ENCODE results near the gene BCR.
"Not testable (repeated sequence)": the region's sequence is repeated elsewhere in the genome, so short reads cannot be mapped to it uniquely, and the experiment has no call there.

Gene BCR

DNA sequence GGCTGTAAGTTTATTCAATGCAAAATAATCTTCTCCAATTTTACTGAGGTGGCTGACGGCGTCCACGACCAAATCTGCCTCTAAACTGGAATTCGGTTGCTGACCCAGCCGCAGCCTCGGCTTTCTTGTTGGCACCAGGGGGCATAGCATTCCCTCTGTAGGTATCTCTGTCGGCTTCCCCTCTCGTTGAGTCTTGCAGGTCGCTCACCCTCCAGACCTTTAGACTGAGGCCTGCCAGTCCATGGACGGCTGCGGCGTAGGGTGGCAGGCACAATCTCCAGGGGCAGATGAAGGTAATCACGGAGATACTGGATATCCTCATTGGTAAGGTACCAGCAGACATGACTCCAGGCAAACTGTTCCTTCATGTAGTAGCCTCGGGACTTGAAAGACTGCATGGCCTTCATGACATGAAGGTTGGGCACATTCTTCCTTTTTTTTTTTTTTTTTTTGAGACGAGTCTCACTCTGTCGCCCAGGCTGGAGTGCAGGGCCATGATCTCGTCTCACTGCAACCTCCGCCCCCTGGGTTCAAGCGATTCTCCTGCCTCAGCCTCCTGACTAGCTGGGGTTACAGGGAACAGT, 142.3 kb downstream of the BCR start:
- DNase-seq (ENCODE audit: low read depth) = not testable (repeated sequence)

DNA sequence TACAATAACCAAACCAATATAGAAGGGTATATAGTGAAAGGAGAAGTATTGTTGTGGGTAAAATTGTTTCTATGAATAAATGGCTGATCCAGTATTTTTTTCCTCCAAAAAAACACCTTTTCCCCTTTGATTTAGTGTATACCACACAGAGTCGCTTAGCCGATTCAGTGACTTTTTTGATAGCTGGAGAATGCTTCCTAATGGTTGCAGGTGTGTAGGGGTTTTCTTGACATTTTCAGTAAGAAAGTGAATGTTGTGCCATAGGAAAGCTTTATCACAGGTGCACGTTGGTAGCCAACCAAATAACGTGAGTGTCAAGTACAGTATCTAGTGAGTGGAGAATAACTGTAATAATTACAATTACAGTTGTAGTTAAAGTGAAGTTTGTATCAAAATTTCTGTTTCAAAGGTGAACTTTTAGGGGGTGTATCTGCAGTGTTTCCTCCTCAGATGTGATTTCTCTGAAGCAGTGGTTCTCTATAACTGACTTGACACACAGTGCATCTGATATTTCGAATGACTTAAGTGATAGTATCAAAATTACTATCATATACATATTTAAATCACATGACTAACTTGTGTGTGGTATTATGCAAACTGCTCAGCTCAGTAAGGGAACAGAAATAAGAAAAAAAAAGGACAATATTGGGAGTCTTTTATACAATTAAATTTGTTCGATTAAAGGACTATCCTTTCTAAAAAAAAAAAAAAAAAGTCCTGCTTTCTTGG, 143.8 kb downstream of the BCR start:
- DNase-seq (ENCODE audit: low read depth) = not testable (repeated sequence)

DNA sequence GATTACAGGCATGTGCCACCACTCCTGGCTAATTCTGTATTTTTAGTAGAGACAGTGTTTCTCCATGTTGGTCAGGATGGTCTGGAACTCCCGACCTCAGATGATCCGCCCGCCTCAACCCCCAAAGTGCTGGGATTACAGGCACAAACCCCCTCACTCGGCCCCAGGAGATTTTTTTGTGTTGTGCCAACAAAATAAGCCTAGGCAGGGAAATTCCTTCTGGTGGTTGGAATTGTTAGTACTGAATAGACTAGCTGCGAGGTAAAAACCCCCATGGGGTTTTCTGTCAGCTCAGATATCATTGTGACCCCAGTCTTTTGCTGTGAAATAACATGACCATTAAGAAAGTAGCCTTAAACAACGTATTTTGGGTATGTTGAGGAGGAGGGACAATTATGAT, 144.9 kb downstream of the BCR start:
- DNase-seq (ENCODE audit: low read depth) = no peak

DNA sequence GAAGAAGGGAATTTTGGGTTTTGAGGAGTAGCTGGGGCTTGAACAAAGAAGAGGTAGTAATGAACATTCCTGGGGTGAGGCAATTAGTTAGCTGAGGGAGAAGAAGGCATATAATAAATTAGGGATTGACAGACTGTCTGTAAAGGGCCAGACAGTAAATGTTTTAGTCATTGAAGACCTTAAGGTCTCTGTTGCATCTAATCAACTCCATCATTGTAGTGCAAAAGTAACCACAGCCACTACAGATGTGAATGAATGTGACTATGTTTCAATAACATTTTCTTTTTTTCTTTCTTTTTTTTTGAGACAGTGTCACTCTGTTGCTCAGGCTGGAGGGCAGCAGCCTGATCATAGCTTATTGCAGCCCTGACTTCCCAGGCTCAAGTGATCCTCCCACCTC, 153.5 kb downstream of the BCR start:
- not testable (repeated sequence) for DNase-seq (ENCODE audit: low read depth)

DNA sequence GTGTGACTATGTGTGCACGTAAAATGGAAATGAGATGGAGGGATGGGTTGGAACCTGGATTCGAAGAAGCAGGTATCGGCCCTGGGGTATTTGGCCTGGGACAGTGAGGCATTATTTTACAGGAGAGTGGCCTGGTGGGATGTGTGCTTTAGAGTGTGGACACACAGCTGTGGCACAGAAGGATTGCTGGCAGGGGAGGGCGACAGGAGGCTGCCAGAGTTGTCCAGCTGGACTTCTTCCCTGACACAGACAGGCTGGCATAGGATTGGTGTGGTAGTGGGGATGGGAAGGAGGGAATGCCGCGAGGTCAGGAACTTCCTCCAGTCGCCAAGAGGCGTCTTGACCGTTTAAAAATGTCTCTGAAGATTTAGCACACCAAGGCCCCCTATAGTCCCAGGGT, 157.4 kb downstream of the BCR start:
- DNase-seq (ENCODE audit: low read depth) = not testable (repeated sequence)

DNA sequence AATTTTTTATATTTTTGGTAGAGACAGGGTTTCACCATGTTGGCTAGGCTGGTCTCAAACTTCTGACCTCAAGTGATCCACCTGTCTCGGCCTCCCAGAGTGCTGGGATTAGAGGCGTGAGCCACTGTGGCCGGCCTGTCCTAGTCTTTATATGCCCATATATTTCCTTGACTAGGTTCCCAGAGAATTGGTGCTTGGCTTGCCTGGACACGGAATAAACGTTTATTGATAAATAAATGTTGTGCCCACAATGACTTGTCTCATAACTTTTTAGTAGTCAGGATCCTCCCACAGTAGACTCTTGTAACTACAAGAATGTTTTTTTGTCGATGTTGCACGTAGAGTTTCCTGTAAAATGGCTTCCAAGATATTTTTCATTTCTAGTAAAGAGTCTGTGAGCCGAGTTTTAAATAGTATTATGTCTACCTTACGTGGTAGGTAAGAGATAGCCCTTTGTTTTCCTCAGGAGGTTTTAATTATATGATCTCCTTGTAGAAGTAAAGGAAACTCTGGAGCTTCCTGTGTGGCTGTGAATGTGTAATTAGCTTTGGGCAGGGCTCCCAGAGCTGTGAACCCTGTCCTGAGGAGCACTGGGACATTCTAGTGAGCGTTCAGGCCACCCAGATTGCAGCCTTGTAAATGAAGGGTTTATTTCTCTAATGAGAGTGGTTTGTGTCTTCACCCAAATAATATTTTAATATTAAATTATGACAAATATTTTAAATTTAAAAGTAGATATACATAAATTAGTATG, 161.8 kb downstream of the BCR start:
- not testable (repeated sequence) for DNase-seq (ENCODE audit: low read depth)

DNA sequence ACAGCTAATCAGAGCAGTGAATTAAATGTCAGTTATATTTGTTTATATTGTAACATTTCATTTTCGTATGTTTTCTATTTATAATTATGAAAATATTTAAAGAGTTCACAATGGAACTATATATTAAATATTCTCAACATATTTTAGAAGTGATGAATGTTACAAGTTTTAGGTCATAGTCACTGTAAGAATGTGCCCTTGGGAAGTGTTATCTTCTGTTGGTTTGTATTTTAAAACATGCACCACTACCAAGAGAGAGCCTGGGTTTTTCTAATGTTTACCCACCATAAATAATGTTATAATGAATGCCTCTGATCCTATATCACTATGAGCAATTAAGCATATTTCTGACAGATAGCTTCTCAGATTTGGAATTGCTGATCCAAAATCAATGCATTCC, 171.0 kb downstream of the BCR start:
- DNase-seq (ENCODE audit: low read depth) = no peak

DNA sequence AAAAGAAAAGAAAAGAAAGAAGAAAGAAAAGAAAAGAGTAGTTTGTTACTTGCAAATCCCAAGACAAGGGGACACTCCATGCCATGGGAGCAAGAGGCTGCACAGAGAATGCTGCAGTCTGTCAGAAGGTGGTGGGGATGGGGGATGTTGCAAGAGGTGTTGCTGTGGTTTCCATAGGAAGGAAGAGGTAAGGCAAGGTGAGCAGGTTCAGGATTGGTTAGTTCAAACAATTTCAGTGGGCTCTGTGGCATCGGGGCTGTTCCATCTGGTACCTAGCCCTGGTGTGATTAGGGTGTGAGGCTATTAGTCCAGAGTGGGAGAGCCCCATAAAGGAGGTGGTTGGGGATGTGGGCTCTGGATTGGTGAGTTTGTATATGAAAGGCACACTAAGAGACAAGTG, 172.7 kb downstream of the BCR start:
- DNase-seq (ENCODE audit: low read depth) = no peak

DNA sequence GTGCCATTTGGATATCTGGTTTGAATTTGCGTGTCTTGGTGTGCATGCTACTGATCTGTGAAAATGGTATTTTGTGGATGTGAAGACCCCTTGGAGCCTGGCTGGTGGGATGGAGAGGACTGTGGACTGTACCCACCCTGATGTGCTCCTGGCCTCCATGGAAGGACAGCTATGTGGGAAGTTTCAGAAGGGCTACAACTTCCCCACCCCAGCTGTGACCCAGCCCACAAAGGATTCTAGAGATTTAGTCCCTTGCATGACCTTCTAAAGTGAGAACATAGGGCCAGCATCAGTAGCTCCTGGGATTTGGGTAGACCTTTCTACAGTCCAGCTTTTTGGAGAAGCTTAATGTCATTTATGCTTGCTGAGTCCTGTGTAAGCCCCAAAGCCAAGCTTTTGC, 173.4 kb downstream of the BCR start:
- DNase-seq (ENCODE audit: low read depth) = no peak

DNA sequence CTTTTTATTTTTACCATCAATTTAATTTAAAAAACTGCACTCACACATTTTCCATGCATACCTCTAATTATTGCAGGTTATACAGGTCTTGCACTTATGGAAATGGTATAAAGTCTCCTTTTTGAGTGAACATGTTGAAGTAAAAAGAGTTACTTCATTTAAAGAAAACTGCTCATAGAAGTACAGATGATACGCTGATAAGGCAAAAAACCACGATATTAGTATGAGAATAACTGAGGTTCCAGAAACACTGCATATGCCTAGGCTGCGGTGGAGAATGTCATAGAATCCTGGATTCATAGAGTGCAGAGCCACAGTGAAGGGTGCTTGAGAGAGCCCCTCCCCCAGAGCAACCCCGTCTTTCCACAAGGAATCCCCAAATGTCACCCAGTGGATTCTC, 175.8 kb downstream of the BCR start:
- no peak for DNase-seq (ENCODE audit: low read depth)

DNA sequence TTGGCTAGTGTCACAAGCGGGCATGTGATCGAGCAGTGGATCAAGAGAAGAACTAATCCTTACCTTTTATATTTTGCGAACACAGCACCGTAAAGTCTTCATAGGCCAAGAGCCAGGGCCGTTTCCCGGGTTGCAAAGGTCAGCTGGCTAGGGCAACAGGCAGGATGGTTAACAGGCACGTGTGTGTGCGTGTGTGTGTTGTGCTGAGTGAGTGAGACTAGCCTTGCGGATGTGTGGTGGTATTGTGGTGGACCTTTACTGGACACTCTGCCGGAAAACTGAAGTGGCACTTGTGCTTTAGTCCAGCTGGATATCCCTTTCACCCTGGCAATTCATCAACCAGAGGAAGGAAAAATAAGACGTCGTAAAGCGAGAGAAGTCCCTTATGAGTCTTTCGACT, 176.7 kb downstream of the BCR start:
- no peak for DNase-seq (ENCODE audit: low read depth)

DNA sequence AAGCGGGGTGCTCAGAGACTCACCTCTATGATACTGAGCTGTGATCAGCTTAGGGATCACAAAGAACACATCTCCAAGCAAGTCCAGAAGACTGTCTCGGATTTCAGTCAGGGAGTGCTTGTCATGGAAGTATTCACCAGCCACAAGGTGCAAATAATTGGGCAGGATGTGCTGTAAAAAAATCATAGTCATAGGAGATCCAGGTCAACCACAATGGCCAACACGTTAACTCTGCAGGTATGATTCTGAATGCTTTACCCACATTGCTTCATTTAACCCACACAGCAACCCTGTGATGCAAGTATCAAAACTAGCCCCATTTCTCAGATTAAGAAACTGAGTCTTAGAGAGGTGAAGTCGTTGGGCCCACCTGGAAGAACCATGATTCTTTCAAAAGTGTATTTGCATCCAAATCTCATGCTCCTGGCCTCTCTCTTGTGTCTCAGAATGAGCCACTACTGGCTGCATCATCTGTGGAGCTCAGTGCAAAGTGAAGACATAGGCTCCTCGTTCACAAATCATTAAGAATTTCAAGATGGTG, 179.3 kb downstream of the BCR start:
- DNase-seq (ENCODE audit: low read depth) = no peak

DNA sequence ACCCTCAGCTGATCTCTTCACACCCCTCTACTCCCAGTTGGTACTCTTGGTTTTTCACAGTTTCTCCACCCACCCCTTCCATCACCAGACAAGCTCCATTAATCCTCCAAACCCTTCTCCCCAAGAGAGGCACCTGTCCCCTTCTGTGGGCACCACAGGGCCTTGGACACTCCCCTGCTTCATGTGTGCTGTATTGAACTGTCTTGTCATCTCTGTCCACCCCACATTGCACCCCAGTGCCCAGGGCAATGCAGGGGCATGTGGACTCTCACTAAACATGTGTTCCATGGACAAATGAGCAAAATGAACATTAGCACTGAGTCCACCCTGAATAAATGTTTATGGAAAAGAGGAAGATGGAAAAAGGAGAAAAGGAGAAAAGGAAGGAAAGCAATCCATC, 181.4 kb downstream of the BCR start:
- no peak for DNase-seq (ENCODE audit: low read depth)

DNA sequence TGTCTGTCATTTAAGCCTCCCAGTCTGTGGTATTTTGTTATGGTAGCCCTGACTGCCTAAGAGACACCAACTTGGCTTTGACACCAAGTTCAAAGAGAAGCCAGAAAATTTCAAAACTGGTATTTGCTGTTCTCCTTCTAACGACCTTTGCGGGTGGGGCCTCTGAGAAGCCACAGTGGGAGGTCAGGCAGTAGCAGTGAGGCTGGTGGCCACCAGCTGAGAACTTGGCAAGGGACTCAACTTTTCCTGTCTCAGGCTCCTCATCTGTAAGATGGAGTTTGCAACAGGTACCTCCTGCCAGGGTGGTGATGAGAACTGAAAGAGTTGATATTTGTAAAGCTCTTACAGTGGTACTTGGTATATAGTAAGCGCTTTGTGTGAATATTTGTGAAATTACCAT, 183.4 kb downstream of the BCR start:
- DNase-seq (ENCODE audit: low read depth) = no peak

DNA sequence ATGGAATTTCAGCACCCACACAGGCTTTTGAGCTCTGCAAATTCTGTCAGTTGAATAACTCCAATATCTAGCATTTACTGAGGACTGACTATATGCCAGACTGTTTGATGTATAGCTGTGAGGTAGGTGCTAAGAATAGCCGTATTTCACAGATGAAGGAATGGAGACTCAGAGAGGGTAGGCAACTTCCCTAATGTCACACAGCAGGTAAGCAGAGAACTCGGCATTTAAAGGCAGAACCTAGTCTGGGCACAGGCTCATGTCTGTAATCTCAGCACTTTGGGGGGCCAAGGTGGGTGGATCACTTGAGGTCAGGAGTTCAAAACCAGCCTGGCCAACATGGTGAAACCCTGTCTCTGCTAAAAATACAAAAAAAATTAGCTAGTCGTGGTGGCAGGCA, 184.1 kb downstream of the BCR start:
- DNase-seq (ENCODE audit: low read depth) = no peak

DNA sequence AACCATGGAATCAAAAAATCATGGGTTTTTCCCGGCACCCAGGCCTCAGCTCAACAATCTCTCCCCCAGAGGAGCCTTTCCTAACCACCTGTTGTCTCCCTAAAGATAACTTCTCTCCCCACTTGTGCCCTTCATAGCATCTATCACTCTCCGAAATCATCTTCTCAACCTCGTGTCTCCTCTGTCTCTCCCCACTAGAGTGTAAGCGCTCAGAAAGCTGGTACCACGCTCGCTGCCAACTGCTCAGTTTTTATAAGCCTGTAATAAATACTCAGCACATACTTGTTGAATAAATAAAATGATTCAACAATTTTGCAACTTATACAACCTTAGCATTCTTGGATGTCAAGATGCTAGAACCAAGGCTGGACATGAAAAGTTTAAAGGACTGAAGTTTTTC, 185.2 kb downstream of the BCR start:
- DNase-seq (ENCODE audit: low read depth) = no peak

DNA sequence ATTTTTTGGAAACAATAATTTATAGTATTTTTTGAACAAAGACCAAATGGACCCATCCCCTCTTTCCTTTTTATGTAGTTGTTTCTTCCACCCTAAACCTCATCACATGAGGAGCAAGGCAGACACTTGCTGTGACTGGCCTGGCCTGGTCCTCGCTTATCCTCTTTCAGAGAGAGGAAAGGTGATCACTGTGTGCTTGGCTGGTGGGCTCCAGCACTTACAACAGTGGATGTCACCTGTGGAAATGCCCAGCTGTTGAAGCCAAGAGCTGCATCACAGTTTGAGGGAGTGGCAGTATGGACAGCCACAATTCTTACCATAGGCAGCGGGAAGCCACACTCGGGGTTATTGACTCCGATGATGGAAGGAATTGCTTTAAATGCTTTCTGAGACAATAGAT, 185.7 kb downstream of the BCR start:
- no peak for DNase-seq (ENCODE audit: low read depth)

DNA sequence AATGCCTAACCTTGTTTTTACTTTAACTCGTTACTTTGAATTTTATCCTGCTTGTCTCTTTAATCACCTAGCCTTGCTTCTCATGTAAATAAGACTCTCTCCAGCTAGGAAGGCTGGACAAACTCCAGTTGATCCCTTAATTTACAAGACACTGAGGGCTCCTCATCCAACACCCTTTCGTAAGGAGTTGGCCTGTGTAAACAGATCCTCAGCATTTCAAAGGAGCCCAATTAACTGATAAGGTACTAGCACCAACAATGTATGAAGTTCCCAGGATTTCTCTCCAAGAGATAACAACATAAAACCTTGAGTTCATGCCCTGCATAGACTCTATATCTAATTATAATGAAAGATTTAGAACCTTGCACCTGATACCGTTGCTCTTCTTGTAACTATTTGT, 186.9 kb downstream of the BCR start:
- not testable (repeated sequence) for DNase-seq (ENCODE audit: low read depth)

Data from GM04503 (cell line).